ENCODE results near the gene DCDC2C. TPM values are rescaled to one million over a fixed set of nuclear protein-coding genes. Genes with fewer than 3 reads are reported as not detected.

The DCDC2C gene
- total RNA-seq, 1 experiment from 2014 or later = not detected

- Mint-ChIP-seq H3K4me1 (ENCODE audit: insufficient read depth, unreplicated experiment) (peaks cover 5% of the 10 kb centered on the region), H3K27ac (ENCODE audit: low read depth, unreplicated experiment) (no peak overlapping the region), H3K27me3 (ENCODE audit: insufficient read depth, unreplicated experiment) (peaks cover 22% of the 10 kb centered on the region), H3K36me3 (ENCODE audit: insufficient read depth, unreplicated experiment) (peaks cover 9% of the 10 kb centered on the region), H3K9me3 (ENCODE audit: unreplicated experiment) (no peaks in the 10 kb centered on the region), H3K4me3 (ENCODE audit: unreplicated experiment) (no peak overlapping the region)
- ChIA-PET POLR2A (no interaction called here), CTCF (interaction anchor here (0.5 to 3.2 kb wide), 3 partner anchors 8 to 122 kb away, joined by 3 to 10 read pairs (median 3); no protein-coding TSS in a partner anchor)
- intact Hi-C loops (cut with micrococcal nuclease) = no loop called here
- TF ChIP-seq, protein P1, sequence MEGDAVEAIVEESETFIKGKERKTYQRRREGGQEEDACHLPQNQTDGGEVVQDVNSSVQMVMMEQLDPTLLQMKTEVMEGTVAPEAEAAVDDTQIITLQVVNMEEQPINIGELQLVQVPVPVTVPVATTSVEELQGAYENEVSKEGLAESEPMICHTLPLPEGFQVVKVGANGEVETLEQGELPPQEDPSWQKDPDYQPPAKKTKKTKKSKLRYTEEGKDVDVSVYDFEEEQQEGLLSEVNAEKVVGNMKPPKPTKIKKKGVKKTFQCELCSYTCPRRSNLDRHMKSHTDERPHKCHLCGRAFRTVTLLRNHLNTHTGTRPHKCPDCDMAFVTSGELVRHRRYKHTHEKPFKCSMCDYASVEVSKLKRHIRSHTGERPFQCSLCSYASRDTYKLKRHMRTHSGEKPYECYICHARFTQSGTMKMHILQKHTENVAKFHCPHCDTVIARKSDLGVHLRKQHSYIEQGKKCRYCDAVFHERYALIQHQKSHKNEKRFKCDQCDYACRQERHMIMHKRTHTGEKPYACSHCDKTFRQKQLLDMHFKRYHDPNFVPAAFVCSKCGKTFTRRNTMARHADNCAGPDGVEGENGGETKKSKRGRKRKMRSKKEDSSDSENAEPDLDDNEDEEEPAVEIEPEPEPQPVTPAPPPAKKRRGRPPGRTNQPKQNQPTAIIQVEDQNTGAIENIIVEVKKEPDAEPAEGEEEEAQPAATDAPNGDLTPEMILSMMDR (IDR thresholded peaks at IDR 0.05; ENCODE audit: unreplicated experiment) = no peak
- no TSS peak for BruUV-seq (replicated peaks)
- no peak for DNase-seq (ENCODE audit: unreplicated experiment)
These were observed 1.3 kb downstream of the DCDC2C start for GRCh38 chr2:3704692-3705091.

DNA sequence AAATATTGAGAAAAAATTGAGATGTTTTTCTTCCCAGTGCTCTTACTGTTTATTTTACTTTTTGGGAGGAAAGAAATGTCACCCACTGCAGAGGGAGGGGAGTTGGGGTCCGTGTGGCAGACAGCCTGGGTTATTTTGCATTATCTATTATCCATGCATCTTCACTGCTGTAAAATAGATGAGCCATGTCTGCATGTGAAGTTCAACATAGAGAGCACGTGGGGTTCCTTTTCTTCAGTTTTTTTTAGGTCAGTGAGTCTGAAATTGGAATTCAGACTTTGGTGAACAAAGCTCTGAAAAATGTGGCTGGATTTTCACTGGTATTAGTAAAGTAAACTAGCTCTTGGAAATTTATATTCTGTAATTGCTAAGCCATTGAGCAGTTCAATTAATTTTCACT lies 2.4 kb downstream of the DCDC2C start:
- no peak overlapping the region for H3K27ac Mint-ChIP-seq (ENCODE audit: low read depth, unreplicated experiment)
- DNase-seq (ENCODE audit: unreplicated experiment) = no peak
- peaks cover 5% of the 10 kb centered on the region for H3K4me1 Mint-ChIP-seq (ENCODE audit: insufficient read depth, unreplicated experiment)
- CTCF ChIA-PET = interaction anchor here (1.3 to 3.2 kb wide), 3 partner anchors 11 to 23 kb away, joined by 3 to 10 read pairs (median 6); no protein-coding TSS in a partner anchor
- H3K36me3 Mint-ChIP-seq (ENCODE audit: insufficient read depth, unreplicated experiment) = peaks cover 9% of the 10 kb centered on the region
- H3K9me3 Mint-ChIP-seq (ENCODE audit: unreplicated experiment) = no peaks in the 10 kb centered on the region
- TF ChIP-seq, protein P1 (IDR thresholded peaks at IDR 0.05; ENCODE audit: unreplicated experiment) = no peak
- POLR2A ChIA-PET = no interaction called here
- no peak overlapping the region for H3K4me3 Mint-ChIP-seq (ENCODE audit: unreplicated experiment)
- intact Hi-C loops (cut with micrococcal nuclease) = no loop called here
- H3K27me3 Mint-ChIP-seq (ENCODE audit: insufficient read depth, unreplicated experiment) = peaks cover 18% of the 10 kb centered on the region
- no TSS peak for BruUV-seq (replicated peaks)

- CTCF ChIA-PET = interaction anchor here (0.7 to 3.2 kb wide), 4 partner anchors 13 to 127 kb away, joined by 3 to 10 read pairs (median 4); no protein-coding TSS in a partner anchor
- Mint-ChIP-seq H3K4me3 (ENCODE audit: unreplicated experiment) (no peak overlapping the region), H3K9me3 (ENCODE audit: unreplicated experiment) (no peaks in the 10 kb centered on the region), H3K27me3 (ENCODE audit: insufficient read depth, unreplicated experiment) (peaks cover 7% of the 10 kb centered on the region), H3K36me3 (ENCODE audit: insufficient read depth, unreplicated experiment) (peaks cover 9% of the 10 kb centered on the region), H3K27ac (ENCODE audit: low read depth, unreplicated experiment) (no peak overlapping the region), H3K4me1 (ENCODE audit: insufficient read depth, unreplicated experiment) (peaks cover 5% of the 10 kb centered on the region)
- TF ChIP-seq, protein P1 (IDR thresholded peaks at IDR 0.05; ENCODE audit: unreplicated experiment) = no peak
- intact Hi-C loops (cut with micrococcal nuclease) = no loop called here
- POLR2A ChIA-PET = no interaction called here
- no peak for DNase-seq (ENCODE audit: unreplicated experiment)
- BruUV-seq (replicated peaks) = no TSS peak
These were observed 3.5 kb downstream of the DCDC2C start for GRCh38 chr2:3706892-3707291.

DNA sequence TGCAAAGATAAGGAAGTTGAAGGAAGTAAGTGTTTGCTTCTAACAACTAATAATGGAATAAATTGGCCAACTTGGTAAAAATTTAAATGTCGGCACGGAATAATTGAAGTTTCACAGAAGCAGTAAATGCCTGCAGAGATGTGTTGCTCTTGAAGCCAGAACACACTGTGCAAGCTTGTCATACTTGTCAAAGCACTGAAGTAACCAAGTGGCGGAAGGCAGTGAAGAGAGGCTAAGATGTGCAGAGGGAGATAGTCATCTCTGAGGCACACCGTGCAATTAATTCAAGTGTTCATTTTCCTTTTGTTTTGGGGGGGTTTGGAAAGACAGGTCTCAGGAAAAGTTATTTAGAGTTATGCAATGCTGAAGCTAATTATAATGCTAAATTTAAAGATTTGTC lies 5.2 kb downstream of the DCDC2C start:
- Mint-ChIP-seq H3K27me3 (ENCODE audit: insufficient read depth, unreplicated experiment) (no peaks in the 10 kb centered on the region), H3K27ac (ENCODE audit: low read depth, unreplicated experiment) (no peak overlapping the region), H3K4me3 (ENCODE audit: unreplicated experiment) (no peak overlapping the region), H3K9me3 (ENCODE audit: unreplicated experiment) (no peaks in the 10 kb centered on the region), H3K36me3 (ENCODE audit: insufficient read depth, unreplicated experiment) (no peaks in the 10 kb centered on the region), H3K4me1 (ENCODE audit: insufficient read depth, unreplicated experiment) (peaks cover 19% of the 10 kb centered on the region)
- TF ChIP-seq, protein P1 (IDR thresholded peaks at IDR 0.05; ENCODE audit: unreplicated experiment) = no peak
- intact Hi-C loops (cut with micrococcal nuclease) = no loop called here
- DNase-seq (ENCODE audit: unreplicated experiment) = no peak
- POLR2A ChIA-PET = no interaction called here
- BruUV-seq (replicated peaks) = no TSS peak
- CTCF ChIA-PET = interaction anchor here (1.3 kb wide), 1 partner anchor 15 kb away, joined by 3 read pairs; no protein-coding TSS in a partner anchor

All from MCF 10A (cell line).